Astrocyte (in vitro differentiated cells and primary cell): Measurements from ENCODE around the gene TEC. TPM values are rescaled to one million over a fixed set of nuclear protein-coding genes. Genes with fewer than 3 reads are reported as not detected.
"Not testable (repeated sequence)": the region's sequence is repeated elsewhere in the genome, so short reads cannot be mapped to it uniquely, and the experiment has no call there.

Experiments used
- DNase-seq: peaks from one replicate; pipeline ENCODE4 v3.0.0-alpha.2; 2010; ENCODE audit warnings: low read depth
- FAIRE-seq: peaks from 2 replicates; lab custom pipeline; 2011; peaks lifted over from hg19 to GRCh38; lab: Jason Lieb, UNC
- H2AFZ ChIP-seq: 2 replicates; pipeline ENCODE4 v1.6.0; 2012; ENCODE audit warnings: low read depth, low read length, inconsistent platforms
- H3K27ac ChIP-seq: 2 replicates; pipeline ENCODE4 v1.5.1; 2011; ENCODE audit warnings: low read depth, low read length, inconsistent platforms
- H3K27me3 ChIP-seq: 2 replicates; pipeline ENCODE4 v1.6.0; 2011; ENCODE audit warnings: low read length, inconsistent platforms; ENCODE audit not compliant: insufficient read depth
- H3K36me3 ChIP-seq: 2 replicates; pipeline ENCODE4 v1.5.1; 2011; ENCODE audit warnings: low read length, inconsistent platforms; ENCODE audit not compliant: insufficient read depth
- H3K4me1 ChIP-seq: 2 replicates; pipeline ENCODE4 v1.5.1; 2011; ENCODE audit warnings: low read length, inconsistent platforms; ENCODE audit not compliant: insufficient read depth
- H3K4me2 ChIP-seq: 2 replicates; pipeline ENCODE4 v1.6.0; 2012; ENCODE audit warnings: low read length, inconsistent platforms
- H3K4me3 ChIP-seq: 2 replicates; pipeline ENCODE4 v1.5.1; 2011; ENCODE audit warnings: low read depth, mild to moderate bottlenecking, low read length, inconsistent platforms; ENCODE audit not compliant: insufficient read depth
- H3K79me2 ChIP-seq: 2 replicates; pipeline ENCODE4 v1.6.0; 2012; ENCODE audit warnings: mild to moderate bottlenecking, low read length, inconsistent platforms; ENCODE audit not compliant: insufficient read depth
- H3K9ac ChIP-seq: 2 replicates; pipeline ENCODE4 v1.6.0; 2012; ENCODE audit warnings: mild to moderate bottlenecking, low read length, inconsistent platforms
- H3K9me3 ChIP-seq: 2 replicates; pipeline ENCODE4 v1.5.1; 2012; ENCODE audit warnings: low read depth, mild to moderate bottlenecking, low read length, inconsistent platforms; ENCODE audit not compliant: insufficient read depth
- H4K20me1 ChIP-seq: 2 replicates; pipeline ENCODE4 v1.6.0; 2012; ENCODE audit warnings: low read length, inconsistent platforms; ENCODE audit not compliant: insufficient read depth
- H3K27ac Mint-ChIP-seq: one replicate; pipeline ENCODE4 v1.8.0; 2021; ENCODE audit warnings: mild to moderate bottlenecking, mixed read lengths; ENCODE audit not compliant: unreplicated experiment
- H3K27me3 Mint-ChIP-seq: one replicate; pipeline ENCODE4 v1.8.0; 2021; ENCODE audit warnings: low read depth, mixed read lengths; ENCODE audit not compliant: unreplicated experiment
- H3K36me3 Mint-ChIP-seq: one replicate; pipeline ENCODE4 v1.8.0; 2021; ENCODE audit warnings: low read depth, mixed read lengths; ENCODE audit not compliant: unreplicated experiment
- H3K4me1 Mint-ChIP-seq: one replicate; pipeline ENCODE4 v1.8.0; 2021; ENCODE audit warnings: low read depth, mixed read lengths; ENCODE audit not compliant: unreplicated experiment
- H3K4me3 Mint-ChIP-seq: one replicate; pipeline ENCODE4 v1.8.0; 2021; ENCODE audit warnings: mild to moderate bottlenecking, moderate library complexity, mixed read lengths; ENCODE audit not compliant: unreplicated experiment
- H3K9me3 Mint-ChIP-seq: one replicate; pipeline ENCODE4 v1.8.0; 2021; ENCODE audit warnings: mild to moderate bottlenecking, mixed read lengths; ENCODE audit not compliant: unreplicated experiment
- CTCF ChIP-seq: IDR thresholded peaks from 2 replicates; pipeline ENCODE4 v1.5.1; 2011; ENCODE audit warnings: low read depth, mild to moderate bottlenecking, inconsistent platforms, low read length, moderate library complexity; ENCODE audit not compliant: insufficient read depth
- EZH2 ChIP-seq: IDR thresholded peaks from 2 replicates; pipeline ENCODE4 v1.6.1; 2012; ENCODE audit warnings: mild to moderate bottlenecking, low read length, inconsistent platforms; ENCODE audit not compliant: insufficient read depth
- total RNA-seq: library from RNA; stranded (reverse); gene quantifications from 2 replicates; pipeline ENCODE4 v1.2.1, GENCODE V29; 2021

Gene TEC
- total RNA-seq, 1 donor from 2014 or later: 0.61 TPM

DNA sequence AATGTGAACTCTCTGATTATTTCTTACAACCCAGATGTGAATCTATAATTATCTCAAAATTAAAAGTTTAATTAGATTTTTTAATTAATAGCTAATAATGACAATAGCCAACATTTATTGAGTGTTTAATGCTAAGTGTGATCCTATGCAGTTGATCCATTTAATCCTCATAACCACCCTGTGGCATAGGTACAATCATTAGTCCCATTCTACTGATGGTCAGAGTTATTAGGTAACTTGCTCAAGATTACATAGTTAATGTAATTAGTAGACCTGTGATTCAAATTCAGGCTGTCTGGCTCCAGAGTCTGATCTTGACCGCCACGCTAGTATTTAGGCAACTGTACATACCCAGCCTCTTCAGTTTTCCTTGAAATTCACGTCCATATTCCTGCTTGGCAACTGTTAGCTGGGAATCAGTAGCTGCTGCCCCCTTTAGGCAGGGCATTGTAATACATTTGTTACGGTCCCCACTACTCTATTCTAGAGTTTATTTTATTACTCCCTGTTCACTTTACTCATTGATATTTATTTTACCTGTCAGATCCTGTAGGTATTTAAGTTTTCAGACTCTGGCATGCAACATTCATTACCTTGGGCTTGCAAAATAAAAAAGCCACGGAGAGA is 20.6 kb upstream of the TEC start:
- Histone ChIP-seq H3K36me3 (no peaks in the 10 kb centered on the region), H3K79me2 (no peaks in the 10 kb centered on the region), H3K4me2 (no peak overlapping the region), H3K27me3 (peaks cover 3% of the 10 kb centered on the region), H3K4me3 (no peak overlapping the region), H3K9ac (no peak overlapping the region), H4K20me1 (no peaks in the 10 kb centered on the region), H3K9me3 (no peaks in the 10 kb centered on the region), H3K4me1 (no peaks in the 10 kb centered on the region), H2AFZ (no peak overlapping the region), H3K27ac (no peak overlapping the region)
- TF ChIP-seq CTCF (peak; percentile 48), EZH2 (no peak)
- Mint-ChIP-seq H3K36me3 (no peaks in the 10 kb centered on the region), H3K27me3 (no peaks in the 10 kb centered on the region), H3K4me1 (no peaks in the 10 kb centered on the region), H3K27ac (no peak overlapping the region), H3K9me3 (peaks cover 5% of the 10 kb centered on the region), H3K4me3 (no peak overlapping the region)
- no peak for DNase-seq
- FAIRE-seq: no peak

DNA sequence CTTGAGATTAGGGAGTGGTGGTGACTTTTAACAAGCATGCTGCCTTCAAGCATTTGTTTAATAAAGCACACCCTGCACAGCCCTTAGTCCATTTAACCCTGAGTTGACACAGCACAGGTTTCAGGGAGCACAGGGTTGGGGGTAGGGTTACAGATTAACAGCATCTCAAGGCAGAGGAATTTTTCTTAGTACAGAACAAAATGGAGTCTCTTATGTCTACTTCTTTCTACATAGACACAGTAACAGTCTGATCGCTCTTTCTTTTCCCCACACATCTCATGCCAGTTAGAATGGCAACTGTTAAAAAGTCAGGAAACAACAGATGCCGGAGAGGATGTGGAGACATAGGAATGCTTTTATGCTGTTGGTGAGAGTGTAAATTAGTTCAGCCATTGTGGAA is 16.4 kb upstream of the TEC start:
- not testable (repeated sequence) for H3K36me3 ChIP-seq, H3K27ac ChIP-seq, FAIRE-seq, H3K79me2 ChIP-seq, H4K20me1 ChIP-seq, DNase-seq, H3K4me1 ChIP-seq, H3K27me3 Mint-ChIP-seq, H3K4me3 ChIP-seq, H3K4me3 Mint-ChIP-seq, H3K27me3 ChIP-seq, H3K36me3 Mint-ChIP-seq, H3K9ac ChIP-seq, H3K27ac Mint-ChIP-seq, H2AFZ ChIP-seq, H3K4me2 ChIP-seq, H3K4me1 Mint-ChIP-seq, H3K9me3 ChIP-seq
- peaks cover 18% of the 10 kb centered on the region for H3K9me3 Mint-ChIP-seq

GRCh38 chr4:48285640-48286039 is 16.0 kb upstream of the TEC start:
- H2AFZ ChIP-seq, H3K4me3 ChIP-seq, DNase-seq, H3K9me3 ChIP-seq, H3K4me1 ChIP-seq, FAIRE-seq, H3K27ac ChIP-seq, H3K4me1 Mint-ChIP-seq, H3K27me3 ChIP-seq, H3K36me3 Mint-ChIP-seq, H3K9ac ChIP-seq, H3K79me2 ChIP-seq, H3K27me3 Mint-ChIP-seq, H3K4me2 ChIP-seq, H4K20me1 ChIP-seq, H3K36me3 ChIP-seq, H3K4me3 Mint-ChIP-seq, H3K27ac Mint-ChIP-seq: not testable (repeated sequence)
- H3K9me3 Mint-ChIP-seq: peaks cover 20% of the 10 kb centered on the region
